ENCODE results near the gene TMPRSS2. TPM values are rescaled to one million over a fixed set of nuclear protein-coding genes. Genes with fewer than 3 reads are reported as not detected.

TMPRSS2 gene
- total and polyA plus RNA-seq, 7 donors, result 0.03 to 0.15 (median 0.10) TPM; not detected in 3

DNA sequence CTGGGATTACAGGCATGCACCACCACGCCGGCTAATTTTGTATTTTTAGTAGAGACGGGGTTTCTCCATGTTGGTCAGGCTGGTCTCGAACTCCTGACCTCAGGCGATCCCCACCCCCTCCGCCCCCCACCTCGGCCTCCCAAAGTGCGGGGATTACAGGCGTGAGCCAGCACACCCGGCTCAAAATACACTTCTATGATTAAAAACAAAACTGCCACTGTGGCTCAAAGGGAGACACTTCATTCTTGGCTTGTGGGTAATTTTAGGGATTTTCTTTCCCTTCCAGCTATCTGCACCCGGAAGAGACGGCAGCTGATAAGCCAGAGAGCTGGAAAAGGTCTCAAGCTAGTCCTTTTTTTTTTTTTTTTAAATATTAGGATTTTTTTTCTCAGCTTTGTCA lies 24.5 kb downstream of the TMPRSS2 start:
- DNase-seq, result no peak
- H3K27me3 ChIP-seq (ENCODE audit: insufficient read depth in 3 of 3, low read length in 2 of 3), result peaks cover 0 to 5% (median 2%) of the 10 kb centered on the region in 3 donors
- H3K4me3 ChIP-seq, result no peak overlapping the region
- intact Hi-C loops (cut with DNase I), result no loop called here
- no peaks in the 10 kb centered on the region for H3K9me3 ChIP-seq
- no peak overlapping the region for H3K27ac ChIP-seq
- 51 to 69% (median 56%) methylated on average over 12 of the region's 12 CpGs for WGBS, 3 donors
- TF ChIP-seq, protein P1, sequence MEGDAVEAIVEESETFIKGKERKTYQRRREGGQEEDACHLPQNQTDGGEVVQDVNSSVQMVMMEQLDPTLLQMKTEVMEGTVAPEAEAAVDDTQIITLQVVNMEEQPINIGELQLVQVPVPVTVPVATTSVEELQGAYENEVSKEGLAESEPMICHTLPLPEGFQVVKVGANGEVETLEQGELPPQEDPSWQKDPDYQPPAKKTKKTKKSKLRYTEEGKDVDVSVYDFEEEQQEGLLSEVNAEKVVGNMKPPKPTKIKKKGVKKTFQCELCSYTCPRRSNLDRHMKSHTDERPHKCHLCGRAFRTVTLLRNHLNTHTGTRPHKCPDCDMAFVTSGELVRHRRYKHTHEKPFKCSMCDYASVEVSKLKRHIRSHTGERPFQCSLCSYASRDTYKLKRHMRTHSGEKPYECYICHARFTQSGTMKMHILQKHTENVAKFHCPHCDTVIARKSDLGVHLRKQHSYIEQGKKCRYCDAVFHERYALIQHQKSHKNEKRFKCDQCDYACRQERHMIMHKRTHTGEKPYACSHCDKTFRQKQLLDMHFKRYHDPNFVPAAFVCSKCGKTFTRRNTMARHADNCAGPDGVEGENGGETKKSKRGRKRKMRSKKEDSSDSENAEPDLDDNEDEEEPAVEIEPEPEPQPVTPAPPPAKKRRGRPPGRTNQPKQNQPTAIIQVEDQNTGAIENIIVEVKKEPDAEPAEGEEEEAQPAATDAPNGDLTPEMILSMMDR (IDR thresholded peaks at IDR 0.05), result no peak
- ATAC-seq, result no peak
- H3K36me3 ChIP-seq (ENCODE audit: insufficient read depth in 1 of 2, low read depth in 1 of 2), result no peaks in the 10 kb centered on the region
- H3K4me1 ChIP-seq, result no peaks in the 10 kb centered on the region

DNA sequence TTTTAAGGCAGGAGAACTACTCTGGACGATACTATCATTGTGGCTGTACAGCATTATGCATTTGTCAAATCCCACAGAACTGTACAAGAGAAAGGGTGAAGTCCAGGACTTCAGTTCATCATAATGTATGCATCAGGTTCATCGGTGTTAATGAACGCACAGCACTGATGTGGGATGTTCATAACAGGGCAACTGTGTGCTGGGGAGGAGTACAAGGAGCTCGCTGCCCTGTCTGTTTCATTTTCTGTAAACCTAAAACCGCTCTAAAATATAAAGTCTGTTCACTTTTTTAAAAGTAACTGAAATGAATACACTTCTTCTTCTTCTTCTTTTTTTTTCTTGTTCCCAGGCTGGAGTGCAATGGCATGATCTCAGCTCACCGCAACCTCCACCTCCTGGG lies 25.0 kb downstream of the TMPRSS2 start:
- Histone ChIP-seq H3K4me3 (no peak overlapping the region), H3K36me3 (ENCODE audit: insufficient read depth in 1 of 2, low read depth in 1 of 2) (no peaks in the 10 kb centered on the region), H3K27ac (no peak overlapping the region), H3K4me1 (no peaks in the 10 kb centered on the region), H3K9me3 (no peaks in the 10 kb centered on the region), H3K27me3 (ENCODE audit: insufficient read depth in 3 of 3, low read length in 2 of 3) (peaks cover 0 to 3% (median 2%) of the 10 kb centered on the region in 3 donors)
- WGBS, 3 donors, result 82 to 91% (median 85%) methylated on average over 6 of the region's 6 CpGs
- intact Hi-C loops (cut with DNase I), result no loop called here
- TF ChIP-seq, protein P1 (IDR thresholded peaks at IDR 0.05), result no peak
- DNase-seq, result no peak
- ATAC-seq, result no peak

DNA sequence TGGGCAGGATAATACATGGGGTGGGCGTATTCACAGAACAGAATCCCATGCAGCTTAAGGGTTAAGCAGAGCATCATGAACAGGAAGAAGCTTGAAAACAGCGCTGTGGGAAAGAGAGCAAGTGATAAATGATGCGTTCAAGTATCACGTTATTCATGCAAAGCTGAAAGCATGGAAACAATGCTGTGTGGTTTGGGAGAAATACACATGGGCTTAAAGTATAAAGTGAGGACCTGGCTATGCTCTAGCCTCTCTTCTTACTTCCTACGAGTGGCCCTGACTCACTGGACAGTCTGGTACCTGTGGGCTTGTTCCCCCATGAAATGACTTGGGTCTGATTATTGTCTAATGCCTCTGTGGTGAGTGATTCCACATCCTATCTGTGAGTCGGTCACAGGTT lies 25.7 kb downstream of the TMPRSS2 start:
- DNase-seq (no peak), ATAC-seq (no peak)
- no peaks in the 10 kb centered on the region for H3K4me1 ChIP-seq
- no peak overlapping the region for H3K27ac ChIP-seq
- intact Hi-C loops (cut with DNase I), result no loop called here
- TF ChIP-seq, protein P1 (IDR thresholded peaks at IDR 0.05), result no peak
- H3K9me3 ChIP-seq, result no peaks in the 10 kb centered on the region
- WGBS, 3 donors, result 33 to 38% (median 34%) methylated on average over 6 of the region's 6 CpGs
- H3K36me3 ChIP-seq (ENCODE audit: insufficient read depth in 1 of 2, low read depth in 1 of 2), result no peaks in the 10 kb centered on the region
- H3K27me3 ChIP-seq (ENCODE audit: insufficient read depth in 3 of 3, low read length in 2 of 3), result peaks cover 0 to 3% (median 2%) of the 10 kb centered on the region in 3 donors
- no peak overlapping the region for H3K4me3 ChIP-seq

DNA sequence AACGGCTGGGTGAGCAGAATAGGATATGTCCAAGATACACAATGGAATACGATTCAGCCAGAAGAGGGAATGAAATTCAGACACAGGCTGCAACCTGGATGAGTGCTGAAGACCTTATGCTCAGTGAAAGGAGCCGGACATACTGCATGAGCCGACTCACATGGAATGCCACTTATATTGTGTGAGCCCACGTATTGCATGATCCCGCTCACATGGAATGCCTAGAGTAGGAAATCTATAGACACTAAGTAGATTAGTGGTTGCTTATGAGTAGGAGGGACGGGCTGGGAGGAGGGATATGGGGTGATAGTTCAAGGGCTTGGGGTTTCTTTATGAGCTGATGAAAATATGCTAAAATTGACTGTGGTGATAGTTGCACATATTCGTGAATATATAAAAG lies 26.8 kb downstream of the TMPRSS2 start:
- TF ChIP-seq, protein P1 (IDR thresholded peaks at IDR 0.05), result no peak
- Histone ChIP-seq H3K4me1 (no peaks in the 10 kb centered on the region), H3K9me3 (no peaks in the 10 kb centered on the region), H3K27ac (no peak overlapping the region), H3K27me3 (ENCODE audit: insufficient read depth in 3 of 3, low read length in 2 of 3) (peaks cover 0 to 2% (median 0%) of the 10 kb centered on the region in 3 donors), H3K4me3 (no peak overlapping the region), H3K36me3 (ENCODE audit: insufficient read depth in 1 of 2, low read depth in 1 of 2) (no peaks in the 10 kb centered on the region)
- intact Hi-C loops (cut with DNase I), result no loop called here
- ATAC-seq, result no peak
- 78 to 82% (median 80%) methylated on average over 8 of the region's 8 CpGs for WGBS, 3 donors
- no peak for DNase-seq

DNA sequence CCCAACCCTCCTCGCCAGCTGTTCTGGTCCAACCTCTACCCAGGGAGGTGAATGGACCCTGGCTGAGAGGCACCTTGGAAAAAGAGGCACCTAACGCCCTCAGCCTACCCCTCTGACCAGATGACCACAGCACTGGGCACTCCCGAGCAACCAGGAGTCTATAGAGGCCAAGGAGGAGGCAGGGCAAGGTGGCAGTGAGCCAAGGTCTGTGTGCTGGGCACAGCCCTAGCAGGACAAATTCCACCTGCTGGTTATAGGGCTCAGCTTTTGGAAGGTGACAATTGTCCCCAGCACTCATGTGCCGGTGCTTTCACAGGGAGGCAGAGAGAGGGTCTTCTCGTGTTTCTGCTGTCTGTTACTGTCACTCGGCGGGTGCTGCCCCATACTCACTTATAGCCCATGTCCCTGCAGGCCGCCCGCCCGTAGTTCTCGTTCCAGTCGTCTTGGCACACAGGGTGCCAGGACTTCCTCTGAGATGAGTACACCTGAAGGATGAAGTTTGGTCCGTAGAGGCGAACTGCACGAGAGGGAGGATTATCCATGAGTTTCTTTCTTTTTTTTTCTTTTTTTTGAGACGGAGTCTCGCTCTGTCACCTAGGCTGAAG lies 27.8 kb downstream of the TMPRSS2 start:
- H3K27me3 ChIP-seq (ENCODE audit: insufficient read depth in 3 of 3, low read length in 2 of 3), result peaks cover 0 to 2% (median 0%) of the 10 kb centered on the region in 3 donors

More for the DNA sequence above, 27.8 kb downstream of the TMPRSS2 start:
- Histone ChIP-seq H3K4me3 (no peak overlapping the region), H3K9me3 (no peaks in the 10 kb centered on the region), H3K4me1 (no peaks in the 10 kb centered on the region), H3K27ac (no peak overlapping the region), H3K36me3 (ENCODE audit: insufficient read depth in 1 of 2, low read depth in 1 of 2) (no peaks in the 10 kb centered on the region)
- no peak for ATAC-seq
- intact Hi-C loops (cut with DNase I), result no loop called here
- 65 to 73% (median 67%) methylated on average over 17 of the region's 17 CpGs for WGBS, 3 donors
- TF ChIP-seq, protein P1 (IDR thresholded peaks at IDR 0.05), result no peak
- DNase-seq, result no peak

All from psoas muscle (tissue), 8 donors.